GM23338 (cell line): ENCODE results near the gene RNF220.
A peak's percentile ranks its signal among the peaks of the same experiment; 100 is the strongest.

ENCODE experiments used
- EZH2 ChIP-seq: fragments of 200-600 bp; sonication (generic); IDR thresholded peaks from one replicate; pipeline ENCODE4 v1.8.0; 2017; ENCODE audit warnings: antibody characterized with exemption, mild to moderate bottlenecking, low read depth; ENCODE audit not compliant: unreplicated experiment
- EZH2phosphoT487 ChIP-seq: fragments of 200-600 bp; sonication (generic); IDR thresholded peaks from one replicate; pipeline ENCODE4 v1.8.1; 2018; ENCODE audit warnings: antibody characterized with exemption; ENCODE audit not compliant: unreplicated experiment
- NANOG ChIP-seq: IDR thresholded peaks from 2 replicates; pipeline ENCODE4 v1.6.1; 2016; ENCODE audit warnings: antibody characterized with exemption, borderline replicate concordance
- POLR2AphosphoS5 ChIP-seq: IDR thresholded peaks from 2 replicates; pipeline ENCODE4 v1.6.1; 2016; ENCODE audit warnings: antibody characterized with exemption, low read depth
- STAT1 ChIP-seq: IDR thresholded peaks from one replicate; pipeline ENCODE4 v1.6.1; 2016; ENCODE audit warnings: antibody characterized with exemption; ENCODE audit not compliant: unreplicated experiment
- TF ChIP-seq, protein P1 (sequence below): IDR thresholded peaks from 2 replicates; pipeline ENCODE4 v1.6.1; 2016; ENCODE audit warnings: antibody characterized with exemption
- TF ChIP-seq, protein P2 (sequence below), 2 experiments: fragments of 200-600 bp in 1 of 2; sonication (generic) in 1 of 2; conservative IDR thresholded peaks; 2 replicates each; pipeline versions ENCODE4 v1.5.1 to v1.6.1; 2016 to 2017; ENCODE audit warnings: antibody characterized with exemption in 2 of 2, low read depth in 2 of 2, mild to moderate bottlenecking in 2 of 2, moderate library complexity in 1 of 2
- TF ChIP-seq, protein P3 (sequence below): IDR thresholded peaks from one replicate; pipeline ENCODE4 v1.6.1; 2018; ENCODE audit warnings: antibody characterized with exemption; ENCODE audit not compliant: unreplicated experiment

DNA sequence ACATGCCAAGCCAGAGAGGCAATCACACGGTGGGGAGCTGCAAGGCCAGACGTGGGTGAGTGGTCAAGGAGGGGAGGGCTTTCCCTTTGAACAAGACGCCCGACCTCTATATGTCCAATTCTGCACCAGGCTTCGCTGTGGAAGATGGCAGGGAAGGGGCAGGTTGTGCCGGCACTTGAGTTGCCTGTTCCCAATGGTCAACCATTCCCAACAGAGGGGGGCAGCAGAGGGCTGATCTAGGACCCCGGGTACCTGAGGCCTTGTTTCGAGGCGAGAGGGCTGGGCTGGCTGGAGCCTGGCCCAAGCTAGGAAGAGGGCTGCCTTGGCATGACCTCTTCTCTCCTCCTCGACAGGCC is 204.3 kb downstream of the RNF220 start:
- TF ChIP-seq, protein P1, sequence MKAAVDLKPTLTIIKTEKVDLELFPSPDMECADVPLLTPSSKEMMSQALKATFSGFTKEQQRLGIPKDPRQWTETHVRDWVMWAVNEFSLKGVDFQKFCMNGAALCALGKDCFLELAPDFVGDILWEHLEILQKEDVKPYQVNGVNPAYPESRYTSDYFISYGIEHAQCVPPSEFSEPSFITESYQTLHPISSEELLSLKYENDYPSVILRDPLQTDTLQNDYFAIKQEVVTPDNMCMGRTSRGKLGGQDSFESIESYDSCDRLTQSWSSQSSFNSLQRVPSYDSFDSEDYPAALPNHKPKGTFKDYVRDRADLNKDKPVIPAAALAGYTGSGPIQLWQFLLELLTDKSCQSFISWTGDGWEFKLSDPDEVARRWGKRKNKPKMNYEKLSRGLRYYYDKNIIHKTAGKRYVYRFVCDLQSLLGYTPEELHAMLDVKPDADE: no peak
- TF ChIP-seq EZH2 (no peak), POLR2AphosphoS5 (no peak), NANOG (no peak), EZH2phosphoT487 (no peak), STAT1 (no peak)
- TF ChIP-seq, protein P2, sequence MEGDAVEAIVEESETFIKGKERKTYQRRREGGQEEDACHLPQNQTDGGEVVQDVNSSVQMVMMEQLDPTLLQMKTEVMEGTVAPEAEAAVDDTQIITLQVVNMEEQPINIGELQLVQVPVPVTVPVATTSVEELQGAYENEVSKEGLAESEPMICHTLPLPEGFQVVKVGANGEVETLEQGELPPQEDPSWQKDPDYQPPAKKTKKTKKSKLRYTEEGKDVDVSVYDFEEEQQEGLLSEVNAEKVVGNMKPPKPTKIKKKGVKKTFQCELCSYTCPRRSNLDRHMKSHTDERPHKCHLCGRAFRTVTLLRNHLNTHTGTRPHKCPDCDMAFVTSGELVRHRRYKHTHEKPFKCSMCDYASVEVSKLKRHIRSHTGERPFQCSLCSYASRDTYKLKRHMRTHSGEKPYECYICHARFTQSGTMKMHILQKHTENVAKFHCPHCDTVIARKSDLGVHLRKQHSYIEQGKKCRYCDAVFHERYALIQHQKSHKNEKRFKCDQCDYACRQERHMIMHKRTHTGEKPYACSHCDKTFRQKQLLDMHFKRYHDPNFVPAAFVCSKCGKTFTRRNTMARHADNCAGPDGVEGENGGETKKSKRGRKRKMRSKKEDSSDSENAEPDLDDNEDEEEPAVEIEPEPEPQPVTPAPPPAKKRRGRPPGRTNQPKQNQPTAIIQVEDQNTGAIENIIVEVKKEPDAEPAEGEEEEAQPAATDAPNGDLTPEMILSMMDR (conservative IDR thresholded peaks at IDR 0.05; ENCODE audit: low read depth in 2 of 2): peak; percentile 65 to 89
- TF ChIP-seq, protein P3, sequence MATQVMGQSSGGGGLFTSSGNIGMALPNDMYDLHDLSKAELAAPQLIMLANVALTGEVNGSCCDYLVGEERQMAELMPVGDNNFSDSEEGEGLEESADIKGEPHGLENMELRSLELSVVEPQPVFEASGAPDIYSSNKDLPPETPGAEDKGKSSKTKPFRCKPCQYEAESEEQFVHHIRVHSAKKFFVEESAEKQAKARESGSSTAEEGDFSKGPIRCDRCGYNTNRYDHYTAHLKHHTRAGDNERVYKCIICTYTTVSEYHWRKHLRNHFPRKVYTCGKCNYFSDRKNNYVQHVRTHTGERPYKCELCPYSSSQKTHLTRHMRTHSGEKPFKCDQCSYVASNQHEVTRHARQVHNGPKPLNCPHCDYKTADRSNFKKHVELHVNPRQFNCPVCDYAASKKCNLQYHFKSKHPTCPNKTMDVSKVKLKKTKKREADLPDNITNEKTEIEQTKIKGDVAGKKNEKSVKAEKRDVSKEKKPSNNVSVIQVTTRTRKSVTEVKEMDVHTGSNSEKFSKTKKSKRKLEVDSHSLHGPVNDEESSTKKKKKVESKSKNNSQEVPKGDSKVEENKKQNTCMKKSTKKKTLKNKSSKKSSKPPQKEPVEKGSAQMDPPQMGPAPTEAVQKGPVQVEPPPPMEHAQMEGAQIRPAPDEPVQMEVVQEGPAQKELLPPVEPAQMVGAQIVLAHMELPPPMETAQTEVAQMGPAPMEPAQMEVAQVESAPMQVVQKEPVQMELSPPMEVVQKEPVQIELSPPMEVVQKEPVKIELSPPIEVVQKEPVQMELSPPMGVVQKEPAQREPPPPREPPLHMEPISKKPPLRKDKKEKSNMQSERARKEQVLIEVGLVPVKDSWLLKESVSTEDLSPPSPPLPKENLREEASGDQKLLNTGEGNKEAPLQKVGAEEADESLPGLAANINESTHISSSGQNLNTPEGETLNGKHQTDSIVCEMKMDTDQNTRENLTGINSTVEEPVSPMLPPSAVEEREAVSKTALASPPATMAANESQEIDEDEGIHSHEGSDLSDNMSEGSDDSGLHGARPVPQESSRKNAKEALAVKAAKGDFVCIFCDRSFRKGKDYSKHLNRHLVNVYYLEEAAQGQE: no peak
